HepG2 (cell line): ENCODE results near the gene PXMP4. TPM values are rescaled to one million over a fixed set of nuclear protein-coding genes. Genes with fewer than 3 reads are reported as not detected.

Experiments used
- ARID2 ChIP-seq: sonication (generic); formaldehyde crosslinking; IDR thresholded peaks from 2 replicates; pipeline ENCODE4 v1.8.1; 2022; ENCODE audit warnings: mild to moderate bottlenecking, missing genetic modification reagents, borderline replicate concordance
- EP300 ChIP-seq, 3 experiments: sonication (generic) in 1 of 3; formaldehyde crosslinking in 1 of 3; IDR thresholded peaks; 2 replicates each; pipeline versions ENCODE4 v1.5.1 to v1.6.1; 2011 to 2020; ENCODE audit warnings: low read depth in 2 of 3, low read length in 2 of 3, borderline replicate concordance in 1 of 3, improper control_type of control experiment in 1 of 3, mild to moderate bottlenecking in 1 of 3, missing genetic modification reagents in 1 of 3, moderate library complexity in 1 of 3
- IRF9 ChIP-seq: sonication (generic); formaldehyde crosslinking; IDR thresholded peaks from 2 replicates; pipeline ENCODE4 v1.8.0; 2022; ENCODE audit warnings: missing genetic modification reagents, mild to moderate bottlenecking, borderline replicate concordance
- KDM2A ChIP-seq: sonication (generic); formaldehyde crosslinking; IDR thresholded peaks from 2 replicates; pipeline ENCODE4 v1.4.0; 2020; ENCODE audit warnings: low read depth, missing genetic modification reagents, borderline replicate concordance
- MTERF4 ChIP-seq: sonication (generic); formaldehyde crosslinking; IDR thresholded peaks from 2 replicates; pipeline ENCODE4 v1.8.0; 2023; ENCODE audit warnings: mild to moderate bottlenecking, missing genetic modification reagents
- MYPOP ChIP-seq: sonication (generic); formaldehyde crosslinking; IDR thresholded peaks from 2 replicates; pipeline ENCODE4 v1.8.1; 2023; ENCODE audit warnings: mild to moderate bottlenecking, moderate library complexity, missing genetic modification reagents
- NAIF1 ChIP-seq: sonication (generic); formaldehyde crosslinking; IDR thresholded peaks from 2 replicates; pipeline ENCODE4 v1.5.0; 2020; ENCODE audit warnings: mild to moderate bottlenecking, missing genetic modification reagents, borderline replicate concordance
- NFYB ChIP-seq: sonication (generic); formaldehyde crosslinking; IDR thresholded peaks from 2 replicates; pipeline ENCODE4 v1.4.0; 2020; ENCODE audit warnings: missing genetic modification reagents
- PAF1 ChIP-seq: IDR thresholded peaks from 2 replicates; pipeline ENCODE4 v1.6.1; 2016; ENCODE audit warnings: missing genetic modification reagents, missing compliant biosample characterization
- PHF20 ChIP-seq: sonication (generic); formaldehyde crosslinking; IDR thresholded peaks from 2 replicates; pipeline ENCODE4 v1.5.0; 2020; ENCODE audit warnings: mild to moderate bottlenecking, missing genetic modification reagents
- POLR2AphosphoS2 ChIP-seq: IDR thresholded peaks from 2 replicates; pipeline ENCODE4 v1.6.1; 2011; ENCODE audit warnings: low read depth, low read length, improper control_type of control experiment
- RFX3 ChIP-seq: IDR thresholded peaks from 2 replicates; pipeline ENCODE4 v1.6.1; 2016; ENCODE audit warnings: missing biosample characterization, missing genetic modification reagents
- STAG1 ChIP-seq: sonication (generic); formaldehyde crosslinking; IDR thresholded peaks from 2 replicates; pipeline ENCODE4 v1.4.0; 2020; ENCODE audit warnings: missing genetic modification reagents
- TCF7 ChIP-seq: sonication (generic); IDR thresholded peaks from 2 replicates; pipeline ENCODE4 v1.6.1; 2016; ENCODE audit warnings: antibody characterized with exemption, low read depth
- TFDP1 ChIP-seq: IDR thresholded peaks from 2 replicates; pipeline ENCODE4 v1.6.1; 2016; ENCODE audit warnings: missing compliant biosample characterization, missing genetic modification reagents, borderline replicate concordance
- ZBTB38 ChIP-seq: sonication (generic); formaldehyde crosslinking; IDR thresholded peaks from 2 replicates; pipeline ENCODE4 v1.5.1; 2020; ENCODE audit warnings: mild to moderate bottlenecking, missing genetic modification reagents
- ZBTB7B ChIP-seq: sonication (generic); formaldehyde crosslinking; IDR thresholded peaks from 2 replicates; pipeline ENCODE4 v1.4.0; 2020; ENCODE audit warnings: missing genetic modification reagents
- ZC3H13 ChIP-seq: sonication (generic); formaldehyde crosslinking; IDR thresholded peaks from 2 replicates; pipeline ENCODE4 v1.8.1; 2023; ENCODE audit warnings: mild to moderate bottlenecking, missing genetic modification reagents, moderate library complexity
- ZFP82 ChIP-seq: sonication (generic); formaldehyde crosslinking; IDR thresholded peaks from 2 replicates; pipeline ENCODE4 v1.5.1; 2020; ENCODE audit warnings: mild to moderate bottlenecking, missing genetic modification reagents, borderline replicate concordance
- ZNF12 ChIP-seq: sonication (generic); formaldehyde crosslinking; IDR thresholded peaks from 2 replicates; pipeline ENCODE4 v1.5.0; 2020; ENCODE audit warnings: missing genetic modification reagents
- ZNF432 ChIP-seq: sonication (generic); formaldehyde crosslinking; IDR thresholded peaks from 2 replicates; pipeline ENCODE4 v1.5.0; 2020; ENCODE audit warnings: missing genetic modification reagents, mild to moderate bottlenecking, borderline replicate concordance
- ZNF563 ChIP-seq: sonication (generic); formaldehyde crosslinking; IDR thresholded peaks from 2 replicates; pipeline ENCODE4 v1.8.0; 2022; ENCODE audit warnings: mild to moderate bottlenecking, moderate library complexity, missing genetic modification reagents
- ZNF614 ChIP-seq: IDR thresholded peaks from 2 replicates; pipeline ENCODE4 v1.6.1; 2018; ENCODE audit warnings: missing biosample characterization, missing genetic modification reagents, inconsistent platforms, borderline replicate concordance
- ZNF746 ChIP-seq: sonication (generic); formaldehyde crosslinking; IDR thresholded peaks from 2 replicates; pipeline ENCODE4 v1.8.0; 2022; ENCODE audit warnings: mild to moderate bottlenecking, missing genetic modification reagents
- polyA plus RNA-seq, 8 experiments: library from polyadenylated mRNA; depleted of rRNA in 3 of 8; stranded (reverse) in 7 of 8; unstranded in 1 of 8; fragments of >200 nt; fragmentation: Illumina TruSeq in 4 of 8; extraction: Trizol in 4 of 8; gene quantifications; 2 replicates each; pipeline versions ENCODE4 v1.2.1 to v1.2.3, GENCODE V29; 2011 to 2016; ENCODE audit warnings: low read depth in 4 of 8, missing spikeins in 1 of 8, mixed read lengths in 1 of 8; ENCODE audit not compliant: insufficient read depth in 1 of 8
- total RNA-seq, 5 experiments: library from RNA; depleted of rRNA; stranded (reverse); fragments of >200 nt; fragmentation: Illumina TruSeq; extraction: Trizol; gene quantifications; 2 replicates each; pipeline ENCODE4 v1.2.3, GENCODE V29; 2016; ENCODE audit warnings: low read depth in 1 of 5

PXMP4 gene
- total and polyA plus RNA-seq, 2 of the 13 experiments (the other 11 are each of a cell fraction or from before 2014, with no cell fraction given) = not detected

GRCh38 chr20:33701629-33702450 lies 18.3 kb downstream of the PXMP4 start (continued):
- TF ChIP-seq TFDP1 (CRISPR knock-in tag) = peak; percentile 66; the same call in 1 of the 2 replicates
- 0 out of 2 replicates have a peak, but pooled peaks have one; percentile 77 for TF ChIP-seq IRF9 (CRISPR knock-in tag)
- TF ChIP-seq TCF7 = peak; percentile 60
- TF ChIP-seq ARID2 = no peak
- peak; percentile 96 for TF ChIP-seq ZNF614
- peak; percentile 95 for TF ChIP-seq ZBTB38 (CRISPR knock-in tag)
- TF ChIP-seq EP300 (IDR thresholded peaks at IDR 0.05; ENCODE audit: low read depth in 2 of 2, low read length in 2 of 2) = peak in 1 of 2 experiments; percentile 74; a peak in 2 of 4 replicates
- TF ChIP-seq EP300 (CRISPR knock-in tag; IDR thresholded peaks at IDR 0.05; ENCODE audit: borderline replicate concordance) = peak; percentile 88
- TF ChIP-seq NAIF1 (CRISPR knock-in tag) = no peak
- peak; percentile 41 for TF ChIP-seq NFYB (CRISPR knock-in tag)
- no peak for TF ChIP-seq POLR2AphosphoS2
- TF ChIP-seq RFX3 (CRISPR knock-in tag) = no peak
- TF ChIP-seq ZNF746 = peak; percentile 56; the same call in 1 of the 2 replicates
- TF ChIP-seq ZC3H13 (CRISPR knock-in tag) = peak; percentile 83; the same call in 1 of the 2 replicates
- peak; percentile 43; the same call in 1 of the 2 replicates for TF ChIP-seq KDM2A (CRISPR knock-in tag)
- no peak for TF ChIP-seq ZNF12 (CRISPR knock-in tag)
- TF ChIP-seq ZBTB7B (CRISPR knock-in tag) = peak; percentile 87
- TF ChIP-seq MYPOP (CRISPR knock-in tag) = no peak; the same call in 1 of the 2 replicates
- peak; percentile 89 for TF ChIP-seq MTERF4 (CRISPR knock-in tag)
- TF ChIP-seq ZNF563 = peak; percentile 76; the same call in 1 of the 2 replicates
- TF ChIP-seq ZFP82 (CRISPR knock-in tag) = peak; percentile 63; the same call in 1 of the 2 replicates
- peak; percentile 10; the same call in 1 of the 2 replicates for TF ChIP-seq STAG1 (CRISPR knock-in tag)
- TF ChIP-seq PAF1 (CRISPR knock-in tag) = no peak
- peak; percentile 31; the same call in 1 of the 2 replicates for TF ChIP-seq PHF20 (CRISPR knock-in tag)
- no peak for TF ChIP-seq ZNF432
